Measurements from ENCODE around the gene APBB2.
"Not testable (repeated sequence)": the region's sequence is repeated elsewhere in the genome, so short reads cannot be mapped to it uniquely, and the experiment has no call there.

Gene APBB2

DNA sequence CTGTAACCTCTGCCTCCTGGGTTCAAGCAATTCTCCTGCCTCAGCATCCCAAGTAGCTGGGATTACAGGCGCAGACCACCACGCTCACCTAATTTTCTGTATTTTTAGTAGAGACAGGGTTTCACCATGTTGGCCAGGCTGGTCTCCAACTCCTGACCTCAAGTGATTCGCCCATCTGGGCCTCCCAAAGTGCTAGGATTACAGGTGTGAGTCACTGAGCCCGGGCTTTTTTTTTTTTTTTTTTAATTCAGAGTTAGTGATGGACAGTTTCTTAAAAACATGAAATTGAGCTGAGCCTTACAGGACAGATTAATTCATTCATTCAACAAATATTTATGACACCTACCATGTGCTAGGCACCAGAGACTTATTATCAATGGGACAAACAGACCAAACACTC is 313.8 kb downstream of the APBB2 start:
- not testable (repeated sequence) for DNase-seq (ENCODE audit: low read depth)

GRCh38 chr4:40897557-40898203 is 316.7 kb downstream of the APBB2 start:
- DNase-seq (ENCODE audit: low read depth): no peak

- DNase-seq (ENCODE audit: low read depth): no peak
These were observed 323.6 kb downstream of the APBB2 start for GRCh38 chr4:40890764-40891163.

DNA sequence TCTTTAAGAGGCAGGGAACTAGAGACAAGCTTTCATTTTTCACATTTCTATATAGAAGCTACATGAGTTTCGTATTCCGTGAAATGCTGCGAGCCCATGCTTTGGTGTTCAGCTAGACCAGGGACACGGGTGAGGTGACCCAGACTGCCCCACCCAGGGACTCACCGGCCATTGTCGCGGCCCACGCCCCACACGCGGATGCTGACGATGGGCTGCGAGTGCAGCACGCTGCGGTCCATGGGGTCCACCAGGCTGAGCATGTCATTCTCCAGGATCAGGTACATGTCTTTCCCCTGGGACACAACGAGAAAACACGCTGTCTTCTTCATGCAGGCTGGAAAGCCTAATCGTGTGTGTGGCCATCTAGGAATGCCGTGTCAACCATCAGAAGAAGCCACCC is 324.1 kb downstream of the APBB2 start:
- DNase-seq (ENCODE audit: low read depth): no peak

- no peak for DNase-seq (ENCODE audit: low read depth)
These were observed 325.4 kb downstream of the APBB2 start for GRCh38 chr4:40888933-40889332.

GRCh38 chr4:40887764-40888131 is 326.6 kb downstream of the APBB2 start:
- DNase-seq (ENCODE audit: low read depth): peak; percentile 85

DNA sequence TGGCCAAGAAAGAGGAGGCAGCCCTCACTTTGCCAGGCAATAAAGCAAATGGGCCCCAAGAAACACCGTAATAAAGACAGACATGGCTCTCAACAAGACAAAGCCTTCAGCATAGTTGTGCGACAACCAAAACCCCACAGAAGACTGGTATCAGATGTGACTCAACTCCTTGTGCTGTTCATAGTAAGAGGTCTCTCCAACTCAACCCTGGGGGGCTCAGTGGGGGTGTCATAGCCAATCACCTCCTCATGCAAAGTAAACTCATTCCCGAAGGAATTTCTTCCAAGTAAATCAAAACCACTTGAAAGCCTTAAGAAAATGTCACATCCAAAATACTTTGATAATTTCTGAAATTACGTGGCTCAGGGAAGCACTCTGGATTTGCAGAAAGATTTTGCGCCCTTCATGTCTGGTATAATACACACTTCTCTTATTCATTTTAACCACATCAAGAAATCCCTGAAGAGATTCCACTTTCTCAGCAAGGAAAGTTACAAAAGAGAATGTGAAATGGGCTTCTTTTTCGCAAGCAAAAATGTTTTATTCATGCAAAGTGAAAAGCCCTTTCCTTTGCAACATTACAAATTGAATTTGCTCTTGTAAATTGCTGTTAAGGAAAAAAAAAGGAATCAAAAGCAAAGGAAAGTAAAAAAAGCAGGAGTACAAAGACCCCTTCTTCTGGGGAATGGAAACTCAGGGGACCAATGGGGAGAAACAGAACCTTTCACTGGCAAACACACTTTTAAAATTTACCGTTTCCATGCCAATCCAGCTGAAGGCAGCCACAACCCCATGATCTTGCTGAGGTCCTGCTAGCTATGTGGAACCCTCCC is 327.2 kb downstream of the APBB2 start:
- DNase-seq (ENCODE audit: low read depth): no peak

DNA sequence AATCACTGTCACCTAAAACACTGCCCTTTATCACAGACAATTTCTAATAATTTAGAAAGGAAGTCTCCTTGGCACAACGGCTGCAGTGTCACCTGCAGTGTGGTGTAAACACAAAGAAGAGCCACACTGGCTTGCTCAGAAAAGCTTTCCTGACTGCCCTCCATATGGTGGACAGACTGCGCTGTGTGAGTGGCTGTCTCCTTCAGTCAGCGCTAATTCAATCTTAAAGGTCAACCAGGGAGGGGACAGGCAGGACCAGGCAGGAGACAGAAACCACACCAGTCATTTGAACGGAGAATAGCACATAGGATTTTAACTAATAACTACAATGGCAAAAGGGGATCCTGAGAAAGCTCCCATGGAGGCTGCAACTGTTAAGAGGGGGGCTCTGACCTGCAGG is 332.5 kb downstream of the APBB2 start:
- DNase-seq (ENCODE audit: low read depth): no peak

GRCh38 chr4:40881096-40881495 is 333.2 kb downstream of the APBB2 start:
- DNase-seq (ENCODE audit: low read depth): no peak

- no peak for DNase-seq (ENCODE audit: low read depth)
These were observed 335.7 kb downstream of the APBB2 start for GRCh38 chr4:40878548-40879055.

GRCh38 chr4:40877081-40877480 is 337.3 kb downstream of the APBB2 start:
- no peak for DNase-seq (ENCODE audit: low read depth)

GRCh38 chr4:40875507-40876150 is 338.7 kb downstream of the APBB2 start:
- DNase-seq (ENCODE audit: low read depth): no peak

- DNase-seq (ENCODE audit: low read depth): no peak
These were observed 339.4 kb downstream of the APBB2 start for GRCh38 chr4:40874901-40875300.

DNA sequence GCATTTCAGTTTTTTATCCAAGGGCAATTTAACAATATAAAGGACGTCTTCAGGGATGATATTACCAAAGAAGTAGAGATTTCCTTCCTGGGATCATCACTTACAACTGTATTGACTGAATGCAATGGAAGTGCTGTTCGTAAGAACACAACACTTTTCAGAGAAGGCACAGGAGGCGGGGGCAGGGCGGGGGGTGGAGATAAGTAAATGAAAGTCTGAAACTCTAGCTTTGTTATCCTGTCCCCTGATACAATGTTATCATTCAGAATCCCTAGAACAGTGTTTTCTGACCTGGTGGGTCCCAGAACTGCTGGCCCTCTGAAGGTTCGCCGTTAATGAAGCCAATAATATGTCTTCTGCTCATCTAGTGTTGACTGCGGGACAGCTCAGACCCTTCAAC is 340.0 kb downstream of the APBB2 start:
- no peak for DNase-seq (ENCODE audit: low read depth)

- no peak for DNase-seq (ENCODE audit: low read depth)
These were observed 342.6 kb downstream of the APBB2 start for GRCh38 chr4:40871695-40872250.

- DNase-seq (ENCODE audit: low read depth): no peak
These were observed 344.2 kb downstream of the APBB2 start for GRCh38 chr4:40870150-40870549.

GRCh38 chr4:40865696-40866095 is 348.6 kb downstream of the APBB2 start:
- DNase-seq (ENCODE audit: low read depth): no peak

DNA sequence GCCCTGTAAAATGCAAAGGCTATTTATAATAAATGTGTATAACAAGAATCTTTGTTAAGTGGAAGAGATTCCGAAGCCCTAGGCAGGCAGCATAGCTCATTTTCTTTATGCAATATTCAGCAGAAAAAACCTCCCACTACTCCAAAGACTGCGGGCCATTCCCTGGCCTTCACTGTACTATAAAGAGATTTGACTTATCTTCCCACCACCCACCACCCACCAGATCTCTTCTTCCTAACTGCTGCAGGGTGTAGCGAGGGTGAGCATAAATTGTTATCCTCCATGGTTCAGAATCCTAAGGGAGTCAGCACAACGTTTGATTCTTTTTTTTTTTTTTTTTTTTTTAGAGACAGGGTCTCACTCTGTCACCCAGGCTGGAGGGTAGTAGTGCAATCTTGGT is 349.8 kb downstream of the APBB2 start:
- no peak for DNase-seq (ENCODE audit: low read depth)

DNA sequence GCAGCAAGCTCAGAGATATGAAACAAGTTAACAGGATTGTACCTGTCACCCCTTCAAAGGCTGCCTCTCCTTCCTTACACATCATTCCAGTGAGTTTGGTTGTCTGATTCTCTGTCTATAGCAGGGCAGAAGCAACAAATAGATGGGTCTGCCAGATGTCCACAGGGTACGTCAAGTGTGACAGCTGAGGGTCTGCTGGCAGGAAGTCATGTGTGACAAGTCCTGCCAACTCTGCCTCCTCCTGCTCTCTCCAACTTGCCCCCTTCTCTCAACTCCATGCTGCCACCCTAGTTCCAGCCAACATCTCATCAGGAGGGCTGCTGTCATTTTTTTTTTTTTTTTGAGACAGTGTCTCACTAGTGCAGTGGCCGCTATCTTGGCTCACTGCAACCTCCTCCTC is 355.4 kb downstream of the APBB2 start:
- DNase-seq (ENCODE audit: low read depth): no peak

- DNase-seq (ENCODE audit: low read depth): no peak
These were observed 356.4 kb downstream of the APBB2 start for GRCh38 chr4:40857956-40858355.

GRCh38 chr4:40856840-40857362 is 357.4 kb downstream of the APBB2 start:
- no peak for DNase-seq (ENCODE audit: low read depth)

- no peak for DNase-seq (ENCODE audit: low read depth)
These were observed 358.0 kb downstream of the APBB2 start for GRCh38 chr4:40856277-40856839.

All from GM04504 (cell line).